Stimulated activated CD8-positive, alpha-beta memory T cell treated with anti-CD3 and anti-CD28 coated beads, Interleukin-7, amount 100 ng/mL, for 4 hours (primary cell): ENCODE data around the gene IGFL1.
"Not testable (repeated sequence)": the region's sequence is repeated elsewhere in the genome, so short reads cannot be mapped to it uniquely, and the experiment has no call there.

Experiments
- DNase-seq, 2 donors: peaks; one replicate each; pipeline ENCODE4 v3.0.0-alpha.2; 2020; ENCODE audit warnings: low read depth in 2 of 2

The IGFL1 gene

DNA sequence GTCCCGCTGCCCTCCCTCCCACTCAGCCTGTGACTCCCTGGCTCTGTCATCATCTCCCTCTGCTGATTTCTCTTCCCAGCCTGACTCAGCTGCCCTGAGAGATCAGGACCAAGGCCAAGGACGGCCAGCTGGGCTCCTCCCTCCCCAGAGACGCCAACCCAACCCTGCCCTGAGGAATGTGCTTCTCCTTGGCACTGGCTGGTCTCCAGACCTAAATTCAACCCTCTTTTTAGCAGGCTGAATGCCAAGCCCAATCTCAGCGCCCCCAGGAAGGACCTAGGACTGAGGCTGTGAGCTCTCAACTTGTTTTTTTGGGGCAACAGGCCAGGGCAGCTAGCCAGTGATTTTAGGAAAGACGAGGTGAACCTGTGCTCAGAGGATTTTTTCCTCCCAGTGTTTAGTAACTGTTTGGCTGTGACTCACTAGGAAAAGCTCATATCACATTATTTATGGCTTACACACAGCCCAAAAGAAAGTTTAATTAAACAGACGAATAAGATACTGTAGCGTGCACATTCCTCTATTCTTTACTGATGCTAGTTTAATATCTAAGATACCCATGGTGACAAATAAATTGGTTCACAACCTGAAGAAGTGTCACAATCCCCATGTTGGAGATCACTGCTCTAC lies 7.4 kb upstream of the IGFL1 start:
- DNase-seq = no peak

DNA sequence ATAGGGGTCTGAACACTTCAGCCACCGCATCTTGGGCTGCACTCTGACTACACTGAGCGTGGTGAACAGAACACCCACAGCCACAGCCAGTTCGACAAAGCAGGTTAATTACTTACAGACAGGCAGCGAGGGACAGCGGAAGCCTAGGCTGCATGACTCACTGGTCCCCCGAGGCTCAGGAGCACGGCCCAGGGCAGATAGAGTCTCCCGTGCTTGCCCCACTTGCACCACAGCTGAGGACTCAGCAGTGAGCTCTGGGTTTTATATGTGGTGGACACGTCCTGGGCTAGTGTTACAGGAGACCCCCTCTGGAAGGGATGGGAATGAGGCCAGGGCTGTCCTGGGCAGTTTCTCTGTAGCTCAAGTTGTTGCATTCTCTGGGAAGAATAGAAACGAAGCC lies 5.8 kb upstream of the IGFL1 start:
- not testable (repeated sequence) for DNase-seq

DNA sequence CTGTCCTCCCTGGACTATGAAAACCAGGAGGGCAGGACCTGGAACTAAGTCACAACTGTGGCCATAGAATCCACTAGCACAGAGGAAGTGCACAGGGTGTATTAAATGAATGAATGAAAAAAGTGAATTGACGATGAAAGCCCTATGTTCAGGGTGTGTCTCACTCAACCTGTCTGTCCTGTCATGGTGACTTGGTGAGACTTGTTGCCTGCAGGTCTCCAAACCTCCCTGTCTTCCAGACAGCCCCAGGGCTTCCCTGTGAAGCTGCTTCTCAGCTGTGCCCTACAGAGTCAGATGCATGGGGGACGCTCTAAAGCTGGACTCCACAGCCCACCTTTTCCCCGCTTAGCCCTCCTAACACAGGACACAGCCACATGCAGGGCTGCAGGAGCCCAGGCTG lies 4.8 kb upstream of the IGFL1 start:
- no peak for DNase-seq

DNA sequence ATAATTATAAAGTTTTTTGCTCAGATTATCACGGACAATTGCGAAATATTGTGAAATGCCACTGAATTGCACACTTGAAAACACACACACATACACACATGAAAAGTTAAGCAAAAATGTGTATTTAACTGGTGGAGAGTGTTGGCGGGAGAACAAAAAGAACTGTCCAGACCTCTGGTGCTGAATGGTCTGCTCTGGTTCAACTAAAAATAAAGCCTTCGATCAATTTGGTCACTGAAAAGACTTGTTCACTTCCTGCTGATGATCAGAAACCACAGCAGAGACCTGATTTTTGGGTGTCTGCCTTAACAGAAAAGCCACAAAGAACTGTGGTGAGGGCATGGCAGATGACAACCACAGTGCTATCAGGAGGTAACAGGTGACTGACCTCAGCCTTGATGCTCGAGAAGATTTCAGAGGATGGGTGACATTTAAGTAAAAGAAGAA lies 4.0 kb upstream of the IGFL1 start:
- no peak for DNase-seq

DNA sequence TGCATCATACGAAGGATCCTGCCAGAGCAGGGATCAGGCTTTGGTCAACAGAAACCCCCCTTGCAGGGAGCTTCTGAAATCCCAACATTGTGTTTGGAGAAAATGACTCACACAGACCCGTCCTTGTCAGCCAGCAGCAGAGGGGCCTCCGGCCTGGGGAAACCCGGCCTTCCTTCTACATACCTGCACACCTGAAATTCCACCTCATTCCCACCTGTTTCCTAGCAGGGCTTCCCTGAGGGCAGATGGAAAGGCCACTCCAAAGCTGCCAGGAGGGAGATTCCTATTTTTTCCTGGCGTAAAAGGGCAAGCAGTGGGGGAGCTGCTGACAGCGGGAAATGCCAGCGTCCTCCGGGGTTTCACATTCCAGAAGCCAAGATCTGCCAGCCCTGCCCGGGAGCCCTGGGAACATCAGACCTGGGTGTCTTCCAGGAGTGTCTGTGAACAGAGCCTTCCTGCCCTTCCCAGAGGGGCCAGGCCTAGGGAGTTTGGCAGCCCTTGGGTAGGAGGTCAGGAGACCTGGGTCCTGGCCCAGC lies 3.0 kb upstream of the IGFL1 start:
- DNase-seq = no peak

DNA sequence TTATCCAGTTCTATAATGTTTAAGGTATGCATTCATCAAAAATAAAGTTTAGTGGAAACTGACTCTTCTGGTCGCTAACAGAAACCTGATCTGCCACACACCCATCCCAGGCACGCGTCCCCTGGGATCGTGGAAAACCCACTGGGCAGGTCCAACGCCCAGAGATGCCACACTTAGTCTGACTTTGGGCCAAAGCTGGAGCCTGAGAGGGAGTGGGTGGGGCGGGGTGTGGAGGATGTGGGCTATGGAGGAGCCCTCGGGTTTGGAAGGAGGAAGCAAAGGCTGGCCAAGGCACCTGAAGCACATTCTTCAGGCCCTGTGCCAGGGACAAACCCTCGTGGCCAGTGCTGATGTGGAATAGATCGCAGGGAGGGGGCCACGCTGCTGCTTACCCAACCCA lies 2.5 kb downstream of the IGFL1 start:
- DNase-seq = no peak

DNA sequence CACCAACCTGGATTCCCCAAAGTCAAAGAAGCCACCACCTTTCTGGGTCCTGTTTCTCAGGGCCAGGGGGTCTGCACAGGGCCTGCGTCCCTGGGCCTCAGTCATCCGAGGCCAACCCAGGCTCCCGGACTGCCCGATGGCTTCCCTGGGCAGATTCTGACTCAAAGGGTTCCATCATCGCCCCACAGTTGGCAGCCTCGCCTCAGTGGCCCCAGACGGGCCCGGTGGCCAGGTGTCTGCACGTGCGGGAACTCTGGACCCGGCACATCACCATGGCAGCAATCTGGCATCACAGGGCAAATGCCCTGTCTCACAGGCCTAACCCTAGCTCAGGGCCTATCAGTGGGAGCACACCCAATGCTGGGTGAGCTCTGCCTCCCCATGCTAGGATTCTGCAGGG lies 2.9 kb downstream of the IGFL1 start:
- no peak for DNase-seq

DNA sequence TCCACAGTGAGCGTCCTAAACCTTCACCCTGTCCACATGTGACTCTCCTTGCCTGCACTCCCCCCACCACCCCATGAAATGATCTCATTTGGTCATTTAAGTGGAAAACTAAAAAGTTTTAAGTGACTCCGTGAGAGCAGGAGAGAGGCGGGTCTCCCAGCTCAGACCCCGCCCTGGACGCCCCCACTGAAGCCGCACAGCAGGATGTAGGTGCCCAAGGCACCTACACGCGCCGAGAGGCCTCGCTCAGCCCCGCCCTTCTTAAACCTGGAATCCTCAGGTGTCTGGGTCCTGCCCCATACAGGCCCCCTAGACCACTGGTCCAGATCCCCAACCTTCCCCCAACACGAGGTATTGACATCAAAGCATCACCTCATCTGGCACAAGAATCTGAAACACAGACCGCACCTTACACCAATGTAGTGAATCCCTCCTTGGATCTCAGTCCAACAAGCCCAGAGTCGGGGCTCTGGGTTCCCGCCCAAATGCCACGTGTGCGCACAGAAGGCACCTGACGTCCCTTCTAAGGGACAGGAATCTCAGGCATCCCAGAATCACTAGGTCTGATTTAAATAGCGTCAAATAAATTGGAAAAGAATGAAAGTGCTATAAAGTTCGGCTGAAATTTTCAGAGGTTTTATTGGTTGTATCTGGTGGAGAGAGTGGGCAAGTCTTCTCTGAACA lies 3.5 kb downstream of the IGFL1 start:
- no peak for DNase-seq

DNA sequence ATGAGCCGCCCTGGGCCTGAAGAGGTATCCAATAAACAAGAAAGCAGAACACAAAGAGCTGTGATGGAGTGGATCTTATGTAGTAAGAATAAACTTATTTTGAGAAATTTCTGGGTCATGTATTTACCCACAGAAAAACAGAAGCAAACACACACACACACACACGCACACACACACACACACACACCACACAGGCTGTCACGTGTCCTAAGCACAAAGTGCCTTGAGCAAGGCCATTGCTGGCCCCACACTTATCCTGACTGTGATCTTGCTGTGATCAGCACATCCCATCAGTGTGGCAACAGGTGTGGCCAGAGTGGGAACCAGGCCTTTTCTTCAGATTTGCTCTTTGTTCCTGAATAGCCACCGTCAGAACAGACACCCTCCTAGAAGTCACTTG lies 4.3 kb downstream of the IGFL1 start:
- not testable (repeated sequence) for DNase-seq

DNA sequence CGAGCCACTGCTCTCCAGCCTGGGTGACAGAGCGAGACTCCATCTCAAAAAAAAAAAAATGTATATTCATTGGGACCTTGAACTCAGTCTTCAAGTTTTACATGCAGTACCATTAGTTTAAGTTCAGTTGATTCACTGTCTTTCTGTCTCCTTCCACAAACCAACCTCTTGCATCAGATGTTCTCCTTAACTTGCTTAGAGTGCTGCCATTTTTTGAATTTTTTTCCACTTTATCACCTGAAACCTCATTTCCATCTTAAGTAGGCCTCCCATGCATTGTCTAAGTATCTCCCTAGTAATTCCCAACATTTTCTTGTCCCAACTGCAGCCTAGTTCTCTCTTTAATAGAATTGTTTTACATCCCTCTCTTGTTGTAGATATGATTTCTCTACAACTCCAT lies 8.6 kb downstream of the IGFL1 start:
- DNase-seq = not testable (repeated sequence)

DNA sequence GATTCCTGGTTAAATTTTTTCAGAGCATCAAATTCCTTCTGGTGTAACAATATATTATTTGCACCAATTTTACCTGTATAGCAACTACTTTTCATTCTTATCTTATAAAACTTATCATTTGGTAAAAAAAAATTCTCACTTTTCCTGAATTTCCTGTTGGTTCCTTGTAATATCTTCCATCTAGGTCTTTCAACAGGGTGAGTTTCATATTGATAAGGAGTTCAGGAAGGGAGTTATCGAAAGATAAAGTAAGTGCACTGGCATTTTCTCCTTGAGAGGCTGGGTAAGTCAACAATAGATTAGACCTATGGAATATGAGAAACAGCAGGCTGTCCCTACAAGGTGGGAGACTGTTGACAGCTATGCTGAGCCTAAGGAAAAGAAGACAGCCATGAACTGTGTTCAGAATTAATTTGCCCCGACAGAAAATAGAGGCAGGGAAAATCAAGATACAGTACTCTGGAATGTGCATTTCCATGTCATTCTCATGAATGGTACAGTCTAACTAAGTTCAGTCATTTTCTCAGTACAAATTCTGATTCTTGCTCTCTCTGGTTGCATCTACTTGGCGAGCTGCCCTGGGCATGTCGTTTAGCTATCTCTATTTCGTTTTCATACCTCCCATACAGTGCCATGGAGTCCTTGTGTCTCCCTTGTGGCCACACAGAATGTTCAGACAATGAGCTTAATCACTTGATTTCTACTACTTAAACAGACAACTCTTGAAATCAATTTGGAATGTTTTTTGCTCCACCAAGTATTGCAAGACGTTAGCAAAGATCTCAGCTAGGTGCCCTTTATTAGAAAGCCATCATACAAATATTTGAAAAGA lies 9.9 kb downstream of the IGFL1 start:
- no peak for DNase-seq

DNA sequence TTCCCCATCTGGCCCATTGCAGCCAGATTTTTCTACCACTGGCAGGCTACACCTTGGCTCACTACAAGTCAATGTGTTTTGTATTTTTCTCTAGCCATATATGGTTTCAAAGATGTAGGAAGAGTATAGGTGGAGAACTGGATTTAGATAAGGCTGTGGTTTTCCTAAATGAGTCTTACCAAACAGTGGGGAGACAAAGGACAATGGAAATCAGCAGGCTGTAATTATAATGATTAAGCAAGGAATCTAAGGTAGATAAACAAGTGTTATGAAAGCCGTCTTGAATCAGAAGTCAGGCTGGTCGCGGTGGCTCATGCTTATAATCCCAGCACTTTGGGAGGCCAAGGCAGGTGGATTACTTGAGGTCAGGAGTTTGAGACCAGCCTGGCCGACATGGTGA lies 11.2 kb downstream of the IGFL1 start:
- DNase-seq = no peak

DNA sequence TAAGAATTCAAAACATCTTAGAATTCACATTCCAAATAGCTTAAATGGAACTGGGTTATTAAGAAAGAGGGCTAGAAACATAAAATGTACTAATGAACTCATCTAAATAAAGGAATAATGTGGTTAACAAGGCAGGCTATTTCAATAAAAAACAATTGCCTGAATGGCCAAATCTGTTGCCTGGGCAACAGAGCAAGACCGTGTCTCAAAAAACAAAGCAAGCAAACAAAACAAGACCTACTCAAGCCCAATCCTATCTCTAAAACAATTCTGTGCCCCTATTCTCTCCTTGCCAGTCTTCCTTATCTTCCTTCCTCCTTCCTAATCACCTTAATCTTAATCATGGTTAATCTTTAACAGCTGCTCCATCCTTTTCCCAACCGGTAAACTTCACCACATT lies 12.1 kb downstream of the IGFL1 start:
- no peak for DNase-seq

DNA sequence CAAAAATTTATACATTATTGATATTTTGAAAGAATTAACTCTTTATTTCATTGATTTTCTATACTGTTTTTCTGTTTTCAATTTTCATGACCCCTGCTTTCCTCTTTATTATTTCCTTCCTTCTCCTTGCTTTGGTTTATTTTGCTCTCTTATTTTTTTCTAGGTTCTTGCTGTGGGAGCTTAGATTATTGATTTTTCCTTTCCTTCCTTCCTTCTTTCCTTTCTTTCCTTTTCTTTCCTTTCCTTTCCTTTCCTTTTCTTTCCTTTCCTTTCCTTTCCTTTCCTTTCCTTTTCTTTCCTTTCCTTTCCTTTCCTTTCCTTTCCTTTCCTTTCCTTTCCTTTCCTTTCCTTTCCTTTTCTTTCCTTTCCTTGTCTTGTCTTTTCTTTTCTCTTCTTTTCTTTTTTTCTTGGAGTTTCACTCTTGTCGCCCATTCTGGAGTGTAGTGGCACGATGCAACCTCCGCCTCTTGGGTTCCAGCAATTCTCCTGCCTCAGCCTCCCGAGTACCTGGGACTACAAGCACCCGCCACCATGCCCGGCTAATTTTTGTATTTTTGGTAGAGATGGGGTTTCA lies 13.6 kb downstream of the IGFL1 start:
- not testable (repeated sequence) for DNase-seq

DNA sequence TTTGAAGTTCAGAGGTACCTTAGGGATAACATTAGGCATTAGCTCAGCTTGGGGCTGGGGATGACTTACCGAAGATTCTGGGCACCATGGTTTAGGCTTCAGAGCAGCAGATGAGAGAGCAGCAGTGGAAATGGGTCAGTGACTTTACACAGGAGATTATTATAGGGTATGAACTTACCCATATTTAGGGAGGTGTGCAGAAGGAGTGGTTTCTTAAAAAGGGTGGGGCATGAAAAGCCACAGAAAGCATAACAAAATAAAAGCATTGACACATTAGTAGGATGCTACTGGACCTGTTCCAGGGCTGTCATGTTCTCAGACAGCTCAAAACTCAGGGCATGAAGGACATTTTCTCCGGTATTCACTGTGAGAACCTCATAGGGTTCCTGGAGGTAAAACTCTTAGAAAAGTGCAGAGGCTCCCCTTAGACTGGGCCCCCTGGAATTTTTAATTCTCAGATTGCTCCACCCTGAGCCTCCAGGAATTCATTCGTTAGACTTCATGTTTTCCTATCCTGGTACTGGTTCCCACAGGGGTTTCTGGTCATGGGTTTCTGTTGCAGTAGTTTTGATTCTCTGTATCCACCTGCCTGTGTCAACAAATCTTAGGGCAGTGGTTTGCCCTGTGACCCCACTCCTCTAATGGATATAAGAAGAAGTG lies 20.7 kb downstream of the IGFL1 start:
- no peak for DNase-seq

DNA sequence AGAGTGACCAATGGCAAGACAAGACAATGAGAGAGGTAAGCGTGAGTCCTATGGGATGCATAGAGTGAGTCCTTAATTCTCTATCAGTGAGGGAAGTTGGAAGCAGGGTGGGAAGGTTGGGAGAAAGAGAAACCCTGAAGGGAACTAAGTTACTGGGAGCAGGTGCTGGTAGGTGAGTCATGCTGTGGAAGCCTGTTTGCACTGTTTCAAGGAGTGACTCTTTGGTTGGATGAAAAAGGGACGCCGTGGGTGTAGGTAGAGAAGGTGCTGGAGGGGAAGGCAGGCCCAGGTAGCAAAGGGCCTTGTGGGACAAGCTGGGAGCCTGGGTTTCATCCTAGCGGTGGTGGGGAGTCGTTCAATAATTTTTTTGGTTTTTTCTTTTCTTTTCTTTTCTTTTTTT lies 21.9 kb downstream of the IGFL1 start:
- no peak for DNase-seq

DNA sequence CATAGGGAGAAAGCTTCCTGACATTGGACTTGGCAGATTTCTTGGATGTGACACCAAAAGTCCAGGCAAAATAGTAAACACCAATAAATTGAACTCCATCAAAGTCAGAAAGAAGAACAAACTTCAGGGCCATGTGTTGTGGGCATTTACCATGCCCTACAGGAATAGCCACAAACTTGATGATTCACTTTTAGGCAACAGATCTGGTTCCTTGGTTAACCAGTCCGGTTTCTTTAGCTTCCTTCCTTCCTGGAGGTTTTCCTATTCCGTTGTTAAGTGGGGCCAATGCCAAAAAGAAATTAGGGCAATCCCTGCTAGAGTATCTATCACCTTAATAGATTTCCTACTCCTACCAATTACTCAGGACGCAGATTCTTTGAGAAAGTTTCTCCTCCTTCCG lies 25.2 kb downstream of the IGFL1 start:
- DNase-seq = no peak

DNA sequence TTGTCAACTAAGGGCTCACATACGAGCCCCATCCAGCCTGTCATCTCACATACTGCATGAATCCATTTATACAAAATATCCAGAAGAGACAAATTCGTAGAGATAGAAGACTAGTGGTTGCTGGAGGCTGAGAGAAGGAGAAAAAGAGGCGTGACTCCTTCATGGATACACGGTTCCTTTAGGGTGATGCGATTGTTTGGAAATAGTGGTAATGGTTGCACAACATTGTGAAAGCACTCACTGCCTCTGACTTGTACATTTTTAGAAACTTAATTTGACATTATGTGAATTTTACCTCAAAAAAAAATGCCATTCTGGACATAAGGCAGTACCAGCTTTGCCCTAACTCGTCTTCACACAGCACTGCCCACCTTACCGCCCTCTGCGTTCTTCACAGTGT lies 27.3 kb downstream of the IGFL1 start:
- DNase-seq = no peak

DNA sequence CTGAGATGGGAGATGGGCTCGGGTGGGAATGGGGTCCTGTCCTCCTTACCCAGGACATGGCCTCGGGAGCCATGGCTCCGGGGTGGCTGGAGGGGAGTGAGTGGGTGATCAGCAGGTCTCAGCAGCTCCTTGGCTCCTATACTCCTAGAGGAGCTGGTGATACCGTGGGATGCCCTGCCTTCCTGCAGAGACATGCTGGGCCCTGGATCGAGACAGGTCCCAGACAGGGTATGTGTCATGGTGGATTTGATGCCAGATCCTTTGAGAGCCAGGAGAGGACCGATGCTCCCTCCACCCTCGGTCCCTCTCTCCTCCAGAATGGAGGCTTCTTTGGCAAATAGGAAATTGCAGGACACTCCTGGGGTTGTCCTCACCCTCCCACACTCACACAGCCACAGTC lies 32.0 kb downstream of the IGFL1 start:
- DNase-seq = not testable (repeated sequence)

DNA sequence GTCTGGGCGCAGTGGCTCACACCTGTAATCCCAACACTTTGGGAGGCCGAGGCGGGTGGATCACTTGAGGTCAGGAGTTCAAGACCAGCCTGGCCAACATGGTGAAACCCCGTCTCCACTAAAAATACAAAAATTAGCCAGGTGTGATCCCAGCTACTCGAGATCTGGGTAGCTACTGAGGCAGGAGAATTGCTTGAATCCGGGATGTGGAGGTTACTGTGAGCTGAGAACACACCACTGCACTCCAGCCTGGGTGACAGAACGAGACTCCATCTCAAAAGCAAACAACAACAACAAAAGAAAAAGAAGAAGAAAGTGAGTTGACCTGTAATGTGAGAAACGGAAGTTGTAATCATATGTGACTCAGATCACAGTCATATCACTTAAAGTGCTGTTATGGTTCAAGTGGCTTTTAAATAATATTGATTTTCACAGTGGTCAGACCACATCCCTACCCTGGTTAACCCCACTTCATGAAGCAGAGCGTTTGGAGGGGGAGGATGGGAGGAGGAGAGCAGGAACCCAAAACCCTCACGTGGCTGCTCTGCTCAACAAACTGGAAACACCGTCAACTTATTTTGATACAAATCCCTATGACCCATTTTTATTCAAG lies 33.2 kb downstream of the IGFL1 start:
- peak; percentile 32 to 33 for DNase-seq

DNA sequence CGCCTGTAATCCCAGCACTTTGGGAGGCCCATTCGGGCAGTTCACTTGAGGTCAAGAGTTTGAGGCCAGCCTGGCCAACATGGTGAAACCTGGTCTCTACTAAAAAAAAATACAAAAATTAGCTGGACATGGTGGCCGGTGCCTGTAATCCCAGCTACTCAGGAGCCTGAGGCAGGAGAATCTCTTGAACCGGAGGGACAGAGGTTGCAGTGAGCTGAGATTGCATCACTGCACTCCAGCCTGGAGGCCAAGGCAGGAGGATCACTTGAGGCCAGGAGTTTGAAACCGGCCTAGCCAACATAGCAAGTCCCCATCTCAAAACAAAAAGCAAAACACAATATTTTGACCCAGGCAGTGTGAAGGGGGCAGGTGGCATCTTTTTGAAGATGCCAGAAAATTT lies 35.3 kb downstream of the IGFL1 start:
- not testable (repeated sequence) for DNase-seq
